IMR-90 (cell line): ENCODE measurements around the gene JMJD8. TPM values are rescaled to one million over a fixed set of nuclear protein-coding genes. Genes with fewer than 3 reads are reported as not detected.
A peak's percentile ranks its signal among the peaks of the same experiment; 100 is the strongest.

Experiments used
- ATAC-seq: fragments of 200-7000 bp; cut with Tn5 transposase; 2 replicates; pipeline ENCODE4 v1.9.1; 2020; ENCODE audit warnings: low read depth, mild to moderate bottlenecking, moderate library complexity
- BruUV-seq: library from RNA; stranded (reverse); fragments of 400-500 nt; replicated peaks from 2 replicates; lab custom pipeline; 2021; lab: Mats Ljungman, UMichigan
- CTCF ChIA-PET: fragments of 300-600 bp; formaldehyde crosslinking; extraction: SDS; loops from one replicate; lab custom pipeline; 2021; ENCODE audit warnings: antibody characterized with exemption; lab: Yijun Ruan, JAX
- POLR2A ChIA-PET: fragments of 300-600 bp; sonication (Branson Sonifier 250); formaldehyde crosslinking; loops from one replicate; lab custom pipeline; 2022; ENCODE audit warnings: antibody characterized with exemption; ENCODE audit not compliant: unreplicated experiment; lab: Charles Lee
- DNase-seq: peaks from one replicate; pipeline ENCODE4 v3.0.0; 2013
- H2AFZ ChIP-seq: replicated peaks from 2 replicates; pipeline ENCODE3; 2013; ENCODE audit warnings: low read length, mild to moderate bottlenecking; ENCODE audit not compliant: poor library complexity
- H2AK5ac ChIP-seq: 2 replicates; pipeline ENCODE4 v1.6.1; 2013; ENCODE audit warnings: low read depth, low read length, inconsistent platforms
- H2AK9ac ChIP-seq: replicated peaks from 2 replicates; pipeline ENCODE3; 2013; ENCODE audit warnings: mild to moderate bottlenecking, low read depth, low read length, moderate library complexity; ENCODE audit not compliant: poor library complexity
- H2BK120ac ChIP-seq: 2 replicates; pipeline ENCODE4 v1.6.1; 2013; ENCODE audit warnings: low read depth, low read length, inconsistent platforms
- H2BK15ac ChIP-seq: 3 replicates; pipeline ENCODE4 v1.6.1; 2013; ENCODE audit warnings: low read depth, low read length, inconsistent platforms
- H2BK20ac ChIP-seq: 2 replicates; pipeline ENCODE4 v1.6.1; 2013; ENCODE audit warnings: low read depth, mild to moderate bottlenecking, inconsistent platforms, low read length, moderate library complexity
- H2BK5ac ChIP-seq: 2 replicates; pipeline ENCODE4 v1.6.1; 2013; ENCODE audit warnings: mild to moderate bottlenecking, low read depth, low read length, inconsistent platforms; ENCODE audit not compliant: poor library complexity, severe bottlenecking
- H3K14ac ChIP-seq: replicated peaks from 2 replicates; pipeline ENCODE4 v1.6.1; 2013; ENCODE audit warnings: low read depth, low read length, inconsistent platforms
- H3K18ac ChIP-seq: 2 replicates; pipeline ENCODE4 v1.6.1; 2013; ENCODE audit warnings: low read depth, low read length, control low read depth
- H3K23ac ChIP-seq: 2 replicates; pipeline ENCODE4 v1.6.1; 2013; ENCODE audit warnings: low read depth, low read length, inconsistent platforms
- H3K27ac ChIP-seq: 2 replicates; pipeline ENCODE4 v1.5.1; 2013; ENCODE audit warnings: mild to moderate bottlenecking, control low read depth, low read length; ENCODE audit not compliant: insufficient read depth
- H3K27me3 ChIP-seq: 2 replicates; pipeline ENCODE4 v1.6.1; 2013; ENCODE audit warnings: low read length; ENCODE audit not compliant: control insufficient read depth, insufficient read depth
- H3K36me3 ChIP-seq: 2 replicates; pipeline ENCODE4 v1.6.1; 2013; ENCODE audit warnings: low read length, mixed read lengths; ENCODE audit not compliant: control insufficient read depth, insufficient read depth
- H3K4ac ChIP-seq: 2 replicates; pipeline ENCODE4 v1.6.1; 2013; ENCODE audit warnings: low read depth, low read length, inconsistent platforms
- H3K4me1 ChIP-seq: 2 replicates; pipeline ENCODE4 v1.6.1; 2013; ENCODE audit warnings: low read length, mixed read lengths; ENCODE audit not compliant: control insufficient read depth, insufficient read depth
- H3K4me2 ChIP-seq: 2 replicates; pipeline ENCODE4 v1.6.1; 2013; ENCODE audit warnings: low read depth, mild to moderate bottlenecking, control low read depth, low read length, moderate library complexity
- H3K4me3 ChIP-seq: 2 replicates; pipeline ENCODE4 v1.5.1; 2013; ENCODE audit warnings: low read depth, mild to moderate bottlenecking, control low read depth, low read length, moderate library complexity; ENCODE audit not compliant: insufficient read depth
- H3K56ac ChIP-seq: 2 replicates; pipeline ENCODE4 v1.6.1; 2013; ENCODE audit warnings: low read length, inconsistent platforms; ENCODE audit not compliant: insufficient read depth; ENCODE audit errors: extremely low read depth
- H3K79me1 ChIP-seq, 2 experiments: 2 replicates each; pipeline ENCODE4 v1.6.1; 2013; ENCODE audit warnings: low read length in 2 of 2, inconsistent platforms in 1 of 2, low read depth in 1 of 2
- H3K9ac ChIP-seq: 2 replicates; pipeline ENCODE4 v1.6.1; 2013; ENCODE audit warnings: low read depth, low read length, control low read depth
- H3K9me1 ChIP-seq: 2 replicates; pipeline ENCODE4 v1.6.1; 2013; ENCODE audit warnings: low read length, inconsistent platforms; ENCODE audit not compliant: insufficient read depth
- H3K9me3 ChIP-seq: 2 replicates; pipeline ENCODE4 v1.6.1; 2013; ENCODE audit warnings: low read length; ENCODE audit not compliant: control insufficient read depth, insufficient read depth
- H4K20me1 ChIP-seq: 2 replicates; pipeline ENCODE4 v1.6.1; 2013; ENCODE audit warnings: low read length, inconsistent platforms; ENCODE audit not compliant: insufficient read depth
- H4K5ac ChIP-seq: 2 replicates; pipeline ENCODE4 v1.6.1; 2013; ENCODE audit warnings: mild to moderate bottlenecking, low read depth, low read length, control low read depth
- H4K8ac ChIP-seq, 2 experiments: 2 replicates each; pipeline ENCODE4 v1.6.1; 2013; ENCODE audit warnings: low read depth in 2 of 2, low read length in 2 of 2, control low read depth in 1 of 2, inconsistent platforms in 1 of 2
- H4K91ac ChIP-seq: 2 replicates; pipeline ENCODE4 v1.6.1; 2013; ENCODE audit warnings: low read depth, low read length, inconsistent platforms; ENCODE audit not compliant: insufficient read depth
- BHLHE40 ChIP-seq: fragments of 150-350 bp; IDR thresholded peaks from 2 replicates; pipeline ENCODE4 v1.6.1; 2016; ENCODE audit warnings: mild to moderate bottlenecking, low read depth, low read length
- MAFK ChIP-seq: IDR thresholded peaks from 2 replicates; pipeline ENCODE4 v1.6.1; 2012; ENCODE audit warnings: low read depth, low read length, improper control_type of control experiment
- MAZ ChIP-seq: IDR thresholded peaks from 2 replicates; pipeline ENCODE4 v1.6.1; 2012; ENCODE audit warnings: low read depth, mild to moderate bottlenecking, low read length, improper control_type of control experiment, moderate library complexity, borderline replicate concordance
- MXI1 ChIP-seq: IDR thresholded peaks from 2 replicates; pipeline ENCODE4 v1.6.1; 2012; ENCODE audit warnings: low read depth, mild to moderate bottlenecking, low read length, moderate library complexity, borderline replicate concordance
- POLR2A ChIP-seq: IDR thresholded peaks from 2 replicates; pipeline ENCODE4 v1.6.1; 2012; ENCODE audit warnings: mild to moderate bottlenecking, low read depth, low read length
- WGBS, 2 experiments: methylation state at CpG; one replicate each; pipeline versions ENCODE4 v1.1.5 to v1.1.7; 2013; ENCODE audit warnings: missing lambda C conversion rate in 2 of 2; ENCODE audit not compliant: insufficient read length in 1 of 2; ENCODE audit errors: extremely low coverage in 2 of 2; 5-methylcytosine and 5-hydroxymethylcytosine counted together
- dilution Hi-C: fragments of 300-500 bp; cut with HindIII; formaldehyde crosslinking; loops from one replicate; pipeline ENCODE4 v1.14.3; 2018; ENCODE audit warnings: low sequenced_read_pairs; ENCODE audit not compliant: unreplicated experiment
- in situ Hi-C: fragments of 300-500 bp; cut with MboI; formaldehyde crosslinking; loops from 3 replicates; pipeline ENCODE4 v1.14.3; 2019; ENCODE audit warnings: low sequenced_read_pairs, inconsistent platforms, mixed read lengths
- intact Hi-C: fragments of 100-400 bp; cut with micrococcal nuclease; formaldehyde crosslinking; loops from 2 replicates; pipeline ENCODE4 v1.10.0; 2022
- polyA plus RNA-seq, 3 experiments: library from polyadenylated mRNA; depleted of rRNA; stranded (reverse); fragments of >200 nt; gene quantifications; 2 replicates each; pipeline ENCODE4 v1.2.3, GENCODE V29; 2012; ENCODE audit warnings: low replicate concordance in 1 of 3
- total RNA-seq: library from RNA; depleted of rRNA; stranded (reverse); fragments of >200 nt; gene quantifications from 2 replicates; pipeline ENCODE4 v1.2.3, GENCODE V29; 2012

Gene JMJD8
- total and polyA plus RNA-seq, 2 of the 4 experiments (the other 2 are of a cell fraction) = 17.7 to 62.5 TPM

- Histone ChIP-seq H3K14ac (peak within 1 kb of the TSS; percentile 95), H2BK20ac (no peak within 1 kb of the TSS), H4K20me1 (peaks cover under 1% of the 10 kb centered on the region; the same call in 1 of the 2 replicates), H4K91ac (peak within 1 kb of the TSS; percentile 26), H3K79me1 (peaks cover 3 to 32% of the 10 kb centered on the region in 2 experiments; a peak in 2 of 4 replicates), H3K9ac (peak within 1 kb of the TSS; percentile 99), H2BK5ac (peak within 1 kb of the TSS; percentile 80), H3K56ac (peak within 1 kb of the TSS; percentile 62; the same call in 1 of the 2 replicates), H3K4me3 (peak within 1 kb of the TSS; percentile 100), H2AK9ac (peak within 1 kb of the TSS; percentile 91), H3K27me3 (no peaks in the 10 kb centered on the region), H2BK120ac (0 out of 2 replicates have a peak within 1 kb of the TSS, but pooled peaks have one; percentile 1), H4K5ac (peak within 1 kb of the TSS; percentile 98), H4K8ac (peak within 1 kb of the TSS; percentile 92 to 94; a peak in 3 of 4 replicates), H3K9me3 (no peaks in the 10 kb centered on the region), H3K4me1 (peaks cover 13% of the 10 kb centered on the region), H3K23ac (peak within 1 kb of the TSS; percentile 79; the same call in 1 of the 2 replicates), H2AK5ac (peak within 1 kb of the TSS; percentile 37), H3K18ac (peak within 1 kb of the TSS; percentile 95), H3K4me2 (peak within 1 kb of the TSS; percentile 99), H3K4ac (peak within 1 kb of the TSS; percentile 74), H2AFZ (peak within 1 kb of the TSS; percentile 90), H3K27ac (peak within 1 kb of the TSS; percentile 96), H3K36me3 (no peaks in the 10 kb centered on the region), H2BK15ac (no peak within 1 kb of the TSS), H3K9me1 (peaks cover 11% of the 10 kb centered on the region; the same call in 1 of the 2 replicates)
- WGBS, 2 experiments = 1% methylated on average over 43 of the region's 81 CpGs; no CpG with 5 or more reads in 1 of the 2 experiments
- TF ChIP-seq MXI1 = peak; percentile 73; the same call in 1 of the 2 replicates
- TF ChIP-seq MAZ = peak; percentile 76; the same call in 1 of the 2 replicates
- peak; percentile 66 for TF ChIP-seq BHLHE40
- TF ChIP-seq POLR2A = 0 out of 2 replicates have a peak, but pooled peaks have one; percentile 24
- TF ChIP-seq MAFK = no peak
- ATAC-seq = peak; percentile 79
- DNase-seq = peak; percentile 61
- CTCF ChIA-PET = interaction anchor here (0.6 kb wide), 2 partner anchors 50 to 255 kb away, joined by 3 read pairs; no protein-coding TSS in a partner anchor
- dilution Hi-C loops (no loop called here), intact Hi-C loops (no loop called here), in situ Hi-C loops (loop anchor here (10.0 kb wide), 1 partner anchor 247 kb away; the partner anchor contains the start of gene NME4)
- no TSS peak for BruUV-seq
- POLR2A ChIA-PET = no interaction called here
Observed at GRCh38 chr16:641326-642188, 42.6 kb downstream of the JMJD8 start, which contains the start of gene MCRIP2. MCRIP2 (plus strand) TSS chr16:641828; CDS start chr16:641992, 164 bp downstream.
